C4-2B (cell line): Measurements from ENCODE around the gene TASOR2.

Experiments used
- H3K27ac ChIP-seq: fragments of 450-650 bp; 2 replicates; pipeline ENCODE4 v1.5.1; 2017
- ZFX ChIP-seq: fragments of 450-650 bp; IDR thresholded peaks from 2 replicates; pipeline ENCODE4 v1.6.1; 2017
- TF ChIP-seq, protein P1 (sequence below): fragments of 450-650 bp; conservative IDR thresholded peaks from 2 replicates; pipeline ENCODE4 v1.5.1; 2017; ENCODE audit warnings: mild to moderate bottlenecking

The TASOR2 gene

DNA sequence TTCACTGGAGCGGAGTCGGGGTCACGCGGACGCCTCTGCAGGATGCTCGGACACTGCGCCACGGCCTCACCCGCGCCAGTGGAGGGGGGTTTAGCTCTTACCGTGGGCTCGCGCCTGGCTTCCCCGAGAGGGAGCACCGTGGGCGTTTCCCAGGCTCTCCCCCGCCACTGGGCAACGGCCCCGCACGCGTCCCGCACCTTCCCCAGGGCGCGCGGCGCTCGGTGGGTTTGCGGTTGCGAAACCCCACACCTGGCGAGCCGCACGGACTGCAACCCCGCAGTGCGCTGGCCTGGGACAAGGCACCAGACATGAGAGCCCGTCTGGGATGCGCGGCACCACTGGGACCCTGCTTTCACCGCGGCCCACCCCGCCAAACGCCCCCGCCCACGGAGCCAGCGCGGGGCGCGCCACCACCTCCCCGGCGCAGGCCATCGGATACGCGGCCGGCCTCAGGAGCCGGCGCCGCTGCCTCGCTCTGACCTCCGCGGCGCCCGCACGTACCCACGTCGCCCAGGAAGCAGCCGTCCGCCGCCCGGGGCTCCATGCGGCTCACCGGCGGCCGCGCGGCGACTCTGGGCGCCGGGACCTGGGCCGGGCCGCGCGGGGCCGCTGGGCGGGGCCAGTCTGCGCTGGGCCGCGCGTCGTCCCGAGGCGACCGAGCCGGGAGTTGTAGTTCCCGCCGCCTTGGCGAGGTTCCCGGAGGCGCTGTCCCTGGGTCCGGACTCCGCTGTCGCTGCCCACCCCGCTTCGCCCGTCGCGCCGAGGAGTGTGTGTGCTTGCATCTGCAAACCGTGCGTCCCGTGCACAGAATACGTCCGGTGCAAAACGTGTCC, 18.4 kb upstream of the TASOR2 start, which contains the start of gene ASB13:
Gene ASB13 (minus strand): TSS at position 588 of the 833 bp plus-strand sequence. CDS start 44 bp downstream, at position 544.
- TF ChIP-seq, protein P1, sequence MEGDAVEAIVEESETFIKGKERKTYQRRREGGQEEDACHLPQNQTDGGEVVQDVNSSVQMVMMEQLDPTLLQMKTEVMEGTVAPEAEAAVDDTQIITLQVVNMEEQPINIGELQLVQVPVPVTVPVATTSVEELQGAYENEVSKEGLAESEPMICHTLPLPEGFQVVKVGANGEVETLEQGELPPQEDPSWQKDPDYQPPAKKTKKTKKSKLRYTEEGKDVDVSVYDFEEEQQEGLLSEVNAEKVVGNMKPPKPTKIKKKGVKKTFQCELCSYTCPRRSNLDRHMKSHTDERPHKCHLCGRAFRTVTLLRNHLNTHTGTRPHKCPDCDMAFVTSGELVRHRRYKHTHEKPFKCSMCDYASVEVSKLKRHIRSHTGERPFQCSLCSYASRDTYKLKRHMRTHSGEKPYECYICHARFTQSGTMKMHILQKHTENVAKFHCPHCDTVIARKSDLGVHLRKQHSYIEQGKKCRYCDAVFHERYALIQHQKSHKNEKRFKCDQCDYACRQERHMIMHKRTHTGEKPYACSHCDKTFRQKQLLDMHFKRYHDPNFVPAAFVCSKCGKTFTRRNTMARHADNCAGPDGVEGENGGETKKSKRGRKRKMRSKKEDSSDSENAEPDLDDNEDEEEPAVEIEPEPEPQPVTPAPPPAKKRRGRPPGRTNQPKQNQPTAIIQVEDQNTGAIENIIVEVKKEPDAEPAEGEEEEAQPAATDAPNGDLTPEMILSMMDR, result no peak
- TF ChIP-seq ZFX, result peak; percentile 91
- H3K27ac ChIP-seq, result peak within 1 kb of the TSS; percentile 86

GRCh38 chr10:5666841-5667630, 17.6 kb upstream of the TASOR2 start:
- TF ChIP-seq, protein P1, result no peak
- TF ChIP-seq ZFX, result no peak
- peak overlapping the region; percentile 86 for H3K27ac ChIP-seq

DNA sequence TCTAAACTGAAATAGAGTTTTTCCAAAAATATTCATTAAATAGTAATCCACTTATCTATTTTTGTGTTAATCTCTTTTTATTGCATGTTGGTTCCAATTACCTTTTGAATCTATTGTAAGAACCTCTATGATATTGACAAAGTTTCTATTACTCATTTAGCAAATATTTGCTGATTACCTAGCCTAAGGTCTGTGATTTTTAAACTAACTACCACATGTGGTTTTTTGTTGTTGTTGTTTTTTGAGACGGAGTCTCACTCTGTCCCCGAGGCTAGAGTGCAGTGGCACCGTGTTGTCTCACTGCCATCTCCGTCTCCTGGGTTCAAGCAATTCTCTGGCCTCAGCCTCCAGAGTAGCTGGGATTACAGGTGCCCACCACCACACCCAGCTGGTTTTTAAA, 16.2 kb upstream of the TASOR2 start:
- H3K27ac ChIP-seq, result no peak overlapping the region
- TF ChIP-seq ZFX, result no peak
- TF ChIP-seq, protein P1, result no peak

DNA sequence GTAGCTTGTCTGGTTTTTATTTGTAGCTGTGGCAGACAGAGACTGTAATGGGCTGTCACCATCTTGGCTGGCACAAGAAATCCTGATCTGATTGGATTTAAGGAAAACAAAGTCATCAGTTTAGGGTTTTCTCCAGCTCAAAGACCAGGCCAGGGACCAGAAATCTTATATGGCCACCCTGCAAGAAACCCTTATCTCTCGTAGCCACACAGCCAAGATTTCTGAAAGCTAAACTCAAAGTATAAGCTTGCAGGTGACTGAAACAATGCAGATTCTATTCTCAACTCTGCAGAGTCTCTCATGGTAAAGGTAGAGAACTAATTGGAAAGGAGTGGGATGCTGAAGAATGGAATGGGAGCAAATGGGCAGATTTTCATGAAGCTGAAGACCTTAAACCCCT, 15.0 kb upstream of the TASOR2 start:
- no peak overlapping the region for H3K27ac ChIP-seq
- TF ChIP-seq, protein P1, result no peak
- TF ChIP-seq ZFX, result no peak

- TF ChIP-seq, protein P1, result no peak
- TF ChIP-seq ZFX, result no peak
- H3K27ac ChIP-seq, result no peak overlapping the region
Observed at GRCh38 chr10:5670662-5671375, 13.8 kb upstream of the TASOR2 start.

- TF ChIP-seq, protein P1, result no peak
- TF ChIP-seq ZFX, result no peak
Observed at GRCh38 chr10:5678397-5679036, 6.1 kb upstream of the TASOR2 start.

More at GRCh38 chr10:5678397-5679036, 6.1 kb upstream of the TASOR2 start:
- H3K27ac ChIP-seq, result no peak overlapping the region
